Liver (tissue), 9 donors: ENCODE data around the gene GALNT14. TPM values are rescaled to one million over a fixed set of nuclear protein-coding genes. Genes with fewer than 3 reads are reported as not detected.
"Not testable (repeated sequence)": the region's sequence is repeated elsewhere in the genome, so short reads cannot be mapped to it uniquely, and the experiment has no call there.

ENCODE experiments used
- DNase-seq: peaks from one replicate; pipeline ENCODE4 v3.0.0-alpha.2; 2017; ENCODE audit warnings: low spot score
- H3K27ac ChIP-seq, 2 donors: one replicate each; pipeline ENCODE4 v1.7.0; 2013; ENCODE audit warnings: inconsistent platforms in 2 of 2, low read length in 2 of 2, control low read depth in 1 of 2, low read depth in 1 of 2, mild to moderate bottlenecking in 1 of 2
- H3K27me3 ChIP-seq, 4 donors: one replicate each; pipeline versions ENCODE4 v1.6.1 to v1.7.0; 2013; ENCODE audit warnings: low read length in 3 of 4, inconsistent platforms in 1 of 4, mild to moderate bottlenecking in 1 of 4, moderate library complexity in 1 of 4; ENCODE audit not compliant: control insufficient read depth in 4 of 4, insufficient read depth in 4 of 4
- H3K36me3 ChIP-seq, 4 donors: one replicate each; pipeline versions ENCODE4 v1.6.1 to v1.7.0; 2013; ENCODE audit warnings: low read length in 3 of 4, mild to moderate bottlenecking in 3 of 4, low read depth in 1 of 4, moderate library complexity in 1 of 4; ENCODE audit not compliant: control insufficient read depth in 4 of 4, insufficient read depth in 3 of 4
- H3K4me1 ChIP-seq, 4 donors: one replicate each; pipeline versions ENCODE4 v1.6.1 to v1.7.0; 2013; ENCODE audit warnings: low read length in 3 of 4, mild to moderate bottlenecking in 3 of 4, moderate library complexity in 1 of 4; ENCODE audit not compliant: control insufficient read depth in 4 of 4, insufficient read depth in 4 of 4
- H3K4me3 ChIP-seq, 3 donors: one replicate each; pipeline versions ENCODE4 v1.6.1 to v1.7.0; 2013; ENCODE audit warnings: low read length in 3 of 3, control low read depth in 1 of 3, low read depth in 1 of 3, mild to moderate bottlenecking in 1 of 3
- H3K9ac ChIP-seq, 2 donors: one replicate each; pipeline ENCODE4 v1.7.0; 2013; ENCODE audit warnings: low read length in 2 of 2, mild to moderate bottlenecking in 2 of 2, moderate library complexity in 2 of 2, control low read depth in 1 of 2, low read depth in 1 of 2
- H3K9me3 ChIP-seq, 4 donors: one replicate each; pipeline versions ENCODE4 v1.6.1 to v1.7.0; 2013; ENCODE audit warnings: low read length in 3 of 4; ENCODE audit not compliant: control insufficient read depth in 4 of 4
- ATF3 ChIP-seq: IDR thresholded peaks from 2 replicates; pipeline ENCODE4 v1.6.1; 2016; ENCODE audit warnings: antibody characterized with exemption
- CTCF ChIP-seq: fragments of 150-350 bp; IDR thresholded peaks from 2 replicates; pipeline ENCODE4 v1.5.1; 2017; ENCODE audit warnings: improper control_type of control experiment, low read depth, low read length; ENCODE audit not compliant: missing input control
- FOXA1 ChIP-seq: IDR thresholded peaks from 2 replicates; pipeline ENCODE4 v1.6.1; 2016; ENCODE audit warnings: antibody characterized with exemption
- GABPA ChIP-seq, 2 donors: IDR thresholded peaks in 1 of 2; conservative IDR thresholded peaks in 1 of 2; 2 replicates each; pipeline ENCODE4 v1.6.1; 2016; ENCODE audit warnings: antibody characterized with exemption in 2 of 2, mild to moderate bottlenecking in 1 of 2, moderate library complexity in 1 of 2
- NR2F2 ChIP-seq: IDR thresholded peaks from 2 replicates; pipeline ENCODE4 v1.6.1; 2016; ENCODE audit warnings: antibody characterized with exemption
- RAD21 ChIP-seq, 2 donors: IDR thresholded peaks; 2 replicates each; pipeline ENCODE4 v1.6.1; 2016; ENCODE audit warnings: antibody characterized with exemption in 2 of 2, mild to moderate bottlenecking in 2 of 2
- REST ChIP-seq: IDR thresholded peaks from 2 replicates; pipeline ENCODE4 v1.6.1; 2016; ENCODE audit warnings: antibody characterized with exemption, mild to moderate bottlenecking
- SP1 ChIP-seq: IDR thresholded peaks from 2 replicates; pipeline ENCODE4 v1.6.1; 2018; ENCODE audit warnings: antibody characterized with exemption, mild to moderate bottlenecking
- TAF1 ChIP-seq: conservative IDR thresholded peaks from 2 replicates; pipeline ENCODE4 v1.6.1; 2016; ENCODE audit warnings: antibody characterized with exemption, mild to moderate bottlenecking
- ZBTB33 ChIP-seq: IDR thresholded peaks from 2 replicates; pipeline ENCODE4 v1.6.1; 2016; ENCODE audit warnings: antibody characterized with exemption
- WGBS: extraction: QIAGEN DNeasy Blood & Tissue Kit; methylation state at CpG from one replicate; pipeline ENCODE4 v1.1.7; 2013; 5-methylcytosine and 5-hydroxymethylcytosine counted together
- polyA plus RNA-seq, 2 donors: library from polyadenylated mRNA; stranded (reverse) in 1 of 2; unstranded in 1 of 2; fragments of 200-250 nt in 1 of 2; fragments of >200 nt in 1 of 2; fragmentation: Nextera tagmentation in 1 of 2; extraction: Ambion mirVana in 1 of 2; gene quantifications; one replicate each; pipeline versions ENCODE4 v1.2.1 to v1.2.3, GENCODE V29; 2013 to 2015
- total RNA-seq, 2 donors: library from RNA; depleted of rRNA; stranded (reverse); fragments of >200 nt; gene quantifications; one replicate each; pipeline ENCODE4 v1.2.3, GENCODE V29; 2014
- donor health status: healthy.
- donor health status: healthy.
- donor health status: healthy.
- donor health status: healthy.
- donor health status: healthy.

The GALNT14 gene
- total and polyA plus RNA-seq, 4 donors: 0.86 to 2.0 (median 1.5) TPM

GRCh38 chr2:31187166-31187565 is 48.9 kb upstream of the GALNT14 start (continued):
- TF ChIP-seq CTCF (no peak), SP1 (no peak), TAF1 (no peak), ZBTB33 (no peak), NR2F2 (no peak)

GRCh38 chr2:31183973-31184372 is 45.7 kb upstream of the GALNT14 start:
- H3K27me3 ChIP-seq, H3K4me3 ChIP-seq, H3K4me1 ChIP-seq, H3K9ac ChIP-seq, H3K36me3 ChIP-seq, H3K27ac ChIP-seq, DNase-seq, H3K9me3 ChIP-seq: not testable (repeated sequence)
- WGBS: 96% methylated on average over 7 of the region's 7 CpGs

GRCh38 chr2:31176742-31177141 is 38.5 kb upstream of the GALNT14 start:
- peaks cover 0 to 2% (median 0%) of the 10 kb centered on the region in 4 donors for H3K9me3 ChIP-seq
- H3K27ac ChIP-seq: no peak overlapping the region
- TF ChIP-seq ATF3 (no peak), GABPA (IDR thresholded peaks at IDR 0.05 in 1 of 2, conservative IDR thresholded peaks at IDR 0.05 in 1 of 2) (no peak), FOXA1 (no peak), RAD21 (IDR thresholded peaks at IDR 0.05) (no peak), REST (no peak)
- DNase-seq: no peak
- no peaks in the 10 kb centered on the region for H3K36me3 ChIP-seq
- WGBS: 89% methylated on average over 10 of the region's 10 CpGs
- H3K27me3 ChIP-seq: no peaks in the 10 kb centered on the region
- H3K9ac ChIP-seq: no peak overlapping the region
- no peak overlapping the region for H3K4me3 ChIP-seq
- H3K4me1 ChIP-seq: no peaks in the 10 kb centered on the region
